ENCODE data around the gene DNAH8. TPM values are rescaled to one million over a fixed set of nuclear protein-coding genes. Genes with fewer than 3 reads are reported as not detected.

The DNAH8 gene
- total and polyA plus RNA-seq, 2 donors (not counting 3 experiments of a cell fraction or from before 2014, with no cell fraction given) = 0.29 to 0.61 TPM

- Histone ChIP-seq H3K4me3 (replicated peaks in 1 of 3; ENCODE audit: insufficient read depth in 1 of 3, low read depth in 1 of 3, low read length in 3 of 3) (no peak overlapping the region), H3K36me3 (ENCODE audit: control insufficient read depth in 2 of 2, extremely low read depth in 1 of 2, insufficient read depth in 2 of 2, low read length in 2 of 2) (no peaks in the 10 kb centered on the region), H3K27me3 (ENCODE audit: control insufficient read depth in 2 of 2, insufficient read depth in 2 of 2, low read length in 2 of 2) (peaks cover 0 to 2% of the 10 kb centered on the region in 2 experiments), H4K20me1 (replicated peaks; ENCODE audit: control insufficient read depth, extremely low read depth, insufficient read depth, low read length) (no peaks in the 10 kb centered on the region), H3K4me2 (ENCODE audit: insufficient read depth, low read length) (no peak overlapping the region), H3K9ac (replicated peaks; ENCODE audit: extremely low read depth, insufficient read depth, low read length) (no peak overlapping the region), H3K9me1 (replicated peaks; ENCODE audit: control insufficient read depth, extremely low read depth, insufficient read depth, low read length) (no peaks in the 10 kb centered on the region), H3K79me2 (ENCODE audit: control insufficient read depth, insufficient read depth, low read length) (no peaks in the 10 kb centered on the region), H2AFZ (ENCODE audit: low read depth, low read length) (no peak overlapping the region), H3K27ac (ENCODE audit: insufficient read depth, low read depth, low read length) (no peak overlapping the region), H3K9me3 (replicated peaks; ENCODE audit: control insufficient read depth, insufficient read depth, low read length) (no peaks in the 10 kb centered on the region), H3K4me1 (ENCODE audit: control insufficient read depth, extremely low read depth, insufficient read depth, low read length) (no peaks in the 10 kb centered on the region)
- intact Hi-C loops (cut with micrococcal nuclease) (no loop called here), dilution Hi-C loops (cut with MboI; ENCODE audit: extremely low pct_ligation_motif_present, low sequenced_read_pairs) (no loop called here)
- CTCF ChIA-PET = interaction anchor here (1.2 kb wide), 1 partner anchor 16 kb away, joined by 3 read pairs; no protein-coding TSS in a partner anchor
- POLR2A ChIA-PET = no interaction called here
- FAIRE-seq (no peak), DNase-seq (ENCODE audit: low read depth, low spot score) (no peak)
- no TSS peak for BruUV-seq (replicated peaks)
- TF ChIP-seq GATA2 (IDR thresholded peaks at IDR 0.05; ENCODE audit: insufficient read depth, insufficient read length, low read depth, low read length) (no peak), POLR2AphosphoS5 (IDR thresholded peaks at IDR 0.05; ENCODE audit: insufficient read depth, low read depth, low read length) (no peak), FOS (IDR thresholded peaks at IDR 0.05; ENCODE audit: borderline replicate concordance, insufficient read depth, low read length) (no peak), MYC (IDR thresholded peaks at IDR 0.05; ENCODE audit: low read depth, low read length) (no peak), CTCF (IDR thresholded peaks at IDR 0.05; ENCODE audit: extremely low read depth in 1 of 2, insufficient read depth in 1 of 2, low read depth in 1 of 2, low read length in 2 of 2) (no peak), MAX (IDR thresholded peaks at IDR 0.05; ENCODE audit: insufficient read depth, insufficient read length) (no peak), EZH2 (IDR thresholded peaks at IDR 0.05; ENCODE audit: borderline replicate concordance, low read depth, low read length, severe bottlenecking) (no peak), POLR2A (IDR thresholded peaks at IDR 0.05; ENCODE audit: low read depth, low read length) (no peak), JUN (IDR thresholded peaks at IDR 0.05; ENCODE audit: borderline replicate concordance, insufficient read depth, insufficient read length, low read depth) (no peak)
These were observed 150.5 kb downstream of the DNAH8 start for GRCh38 chr6:38865521-38866174.
